DOHH2 (cell line): ENCODE measurements around the gene CACNA2D2.

Experiments used
- H3F3A ChIP-seq: fragments of 200-600 bp; sonication (generic), shearing (Covaris generic); 2 replicates; pipeline ENCODE4 v1.6.0; 2016; ENCODE audit warnings: antibody characterized with exemption, mild to moderate bottlenecking; ENCODE audit not compliant: control insufficient read depth, insufficient read depth
- H3K27ac ChIP-seq: fragments of 200-600 bp; sonication (generic); 2 replicates; pipeline ENCODE4 v1.5.1; 2014; ENCODE audit warnings: low read depth, mild to moderate bottlenecking, low read length, moderate library complexity
- H3K27me3 ChIP-seq: fragments of 200-600 bp; sonication (generic); 2 replicates; pipeline ENCODE4 v1.6.1; 2014; ENCODE audit warnings: mild to moderate bottlenecking, low read length, mixed read lengths; ENCODE audit not compliant: control insufficient read depth
- H3K36me3 ChIP-seq: fragments of 200-600 bp; sonication (generic); 2 replicates; pipeline ENCODE4 v1.6.1; 2014; ENCODE audit warnings: mild to moderate bottlenecking, low read length, moderate library complexity, mixed read lengths; ENCODE audit not compliant: control insufficient read depth
- H3K4me1 ChIP-seq: fragments of 200-600 bp; sonication (generic); 2 replicates; pipeline ENCODE4 v1.6.1; 2014; ENCODE audit warnings: mild to moderate bottlenecking, low read length, mixed read lengths; ENCODE audit not compliant: control insufficient read depth
- H3K4me2 ChIP-seq: fragments of 200-600 bp; sonication (generic); 2 replicates; pipeline ENCODE4 v1.6.0; 2014; ENCODE audit warnings: mild to moderate bottlenecking, low read length, moderate library complexity
- H3K4me3 ChIP-seq: fragments of 200-600 bp; sonication (generic); 2 replicates; pipeline ENCODE4 v1.5.1; 2014; ENCODE audit warnings: mild to moderate bottlenecking, low read length, mixed read lengths
- H3K79me2 ChIP-seq: fragments of 200-600 bp; sonication (generic); 2 replicates; pipeline ENCODE4 v1.6.1; 2014; ENCODE audit warnings: mild to moderate bottlenecking, low read length, mixed read lengths; ENCODE audit not compliant: control insufficient read depth
- H3K9me2 ChIP-seq: fragments of 200-600 bp; sonication (generic); replicated peaks from 2 replicates; pipeline ENCODE4 v1.6.1; 2014; ENCODE audit warnings: mild to moderate bottlenecking, low read length, mixed read lengths; ENCODE audit not compliant: control insufficient read depth
- H3K9me3 ChIP-seq: fragments of 200-600 bp; sonication (generic); 2 replicates; pipeline ENCODE4 v1.6.1; 2014; ENCODE audit warnings: antibody characterized with exemption, low read length, mixed read lengths; ENCODE audit not compliant: control insufficient read depth, insufficient read depth
- H4K20me1 ChIP-seq: fragments of 200-600 bp; sonication (generic); 2 replicates; pipeline ENCODE4 v1.6.0; 2014; ENCODE audit warnings: low read depth, mild to moderate bottlenecking, antibody characterized with exemption, low read length, moderate library complexity; ENCODE audit not compliant: control insufficient read depth, insufficient read depth
- CTCF ChIP-seq: fragments of 200-600 bp; sonication (generic); IDR thresholded peaks from one replicate; pipeline ENCODE4 v1.5.1; 2014; ENCODE audit warnings: antibody characterized with exemption, mild to moderate bottlenecking, low read depth, low read length; ENCODE audit not compliant: poor library complexity, severe bottlenecking
- EZH2phosphoT487 ChIP-seq: fragments of 200-600 bp; sonication (generic); IDR thresholded peaks from 2 replicates; pipeline ENCODE4 v1.6.1; 2017; ENCODE audit warnings: borderline replicate concordance, mild to moderate bottlenecking, antibody characterized with exemption, low read length, moderate library complexity, mixed read lengths

The CACNA2D2 gene

GRCh38 chr3:50318615-50319014 lies 184.8 kb downstream of the CACNA2D2 start:
- Histone ChIP-seq H3K9me3 (no peaks in the 10 kb centered on the region), H3K27me3 (no peaks in the 10 kb centered on the region), H3K4me1 (peaks cover 22% of the 10 kb centered on the region), H3F3A (no peaks in the 10 kb centered on the region), H3K9me2 (no peaks in the 10 kb centered on the region), H3K27ac (no peak overlapping the region), H4K20me1 (no peaks in the 10 kb centered on the region), H3K4me3 (no peak overlapping the region), H3K4me2 (no peak overlapping the region), H3K79me2 (peaks cover 3% of the 10 kb centered on the region; the same call in 1 of the 2 replicates), H3K36me3 (peaks cover 10% of the 10 kb centered on the region)
- TF ChIP-seq CTCF: no peak
- no peak for TF ChIP-seq EZH2phosphoT487

- H3K9me3 ChIP-seq: no peaks in the 10 kb centered on the region
- no peaks in the 10 kb centered on the region for H3F3A ChIP-seq
- H3K4me2 ChIP-seq: no peak overlapping the region
- H3K27me3 ChIP-seq: no peaks in the 10 kb centered on the region
- H3K9me2 ChIP-seq: no peaks in the 10 kb centered on the region
- TF ChIP-seq CTCF: no peak
- TF ChIP-seq EZH2phosphoT487: no peak
- peaks cover 3% of the 10 kb centered on the region; the same call in 1 of the 2 replicates for H3K79me2 ChIP-seq
- H3K4me1 ChIP-seq: peaks cover 22% of the 10 kb centered on the region
- H3K36me3 ChIP-seq: peaks cover 10% of the 10 kb centered on the region
- no peak overlapping the region for H3K4me3 ChIP-seq
- H4K20me1 ChIP-seq: no peaks in the 10 kb centered on the region
- H3K27ac ChIP-seq: no peak overlapping the region
These were observed 185.3 kb downstream of the CACNA2D2 start for GRCh38 chr3:50318163-50318562.

GRCh38 chr3:50317300-50317699 lies 186.1 kb downstream of the CACNA2D2 start:
- no peak for TF ChIP-seq EZH2phosphoT487
- no peak for TF ChIP-seq CTCF
- Histone ChIP-seq H3K27me3 (no peaks in the 10 kb centered on the region), H3K79me2 (peaks cover 3% of the 10 kb centered on the region; the same call in 1 of the 2 replicates), H3K9me3 (no peaks in the 10 kb centered on the region), H3F3A (no peaks in the 10 kb centered on the region), H3K27ac (no peak overlapping the region), H3K9me2 (no peaks in the 10 kb centered on the region), H3K36me3 (peaks cover 10% of the 10 kb centered on the region), H3K4me2 (no peak overlapping the region), H4K20me1 (no peaks in the 10 kb centered on the region), H3K4me3 (no peak overlapping the region), H3K4me1 (peaks cover 22% of the 10 kb centered on the region)
